Glutamatergic neuron (in vitro differentiated cells): ENCODE results near the gene HMGN2. TPM values are rescaled to one million over a fixed set of nuclear protein-coding genes. Genes with fewer than 3 reads are reported as not detected.
A peak's percentile ranks its signal among the peaks of the same experiment; 100 is the strongest.

Source experiments
- DNase-seq: peaks from one replicate; pipeline ENCODE4 v3.0.0; 2022
- H3K27ac Mint-ChIP-seq: one replicate; pipeline ENCODE4 v1.8.0; 2020; ENCODE audit warnings: mild to moderate bottlenecking, mixed read lengths, inconsistent platforms; ENCODE audit not compliant: unreplicated experiment
- H3K27me3 Mint-ChIP-seq: one replicate; pipeline ENCODE4 v1.8.0; 2020; ENCODE audit warnings: mild to moderate bottlenecking, moderate library complexity, mixed read lengths, inconsistent platforms; ENCODE audit not compliant: unreplicated experiment
- H3K36me3 Mint-ChIP-seq: one replicate; pipeline ENCODE4 v1.8.0; 2020; ENCODE audit warnings: mild to moderate bottlenecking, mixed read lengths, inconsistent platforms; ENCODE audit not compliant: unreplicated experiment
- H3K4me1 Mint-ChIP-seq: one replicate; pipeline ENCODE4 v1.8.0; 2020; ENCODE audit warnings: mild to moderate bottlenecking, low read depth, mixed read lengths, inconsistent platforms; ENCODE audit not compliant: unreplicated experiment
- H3K4me3 Mint-ChIP-seq: one replicate; pipeline ENCODE4 v1.8.0; 2020; ENCODE audit warnings: mild to moderate bottlenecking, mixed read lengths, inconsistent platforms; ENCODE audit not compliant: unreplicated experiment
- H3K9me3 Mint-ChIP-seq: one replicate; pipeline ENCODE4 v1.8.0; 2020; ENCODE audit warnings: mild to moderate bottlenecking, moderate library complexity, mixed read lengths, inconsistent platforms; ENCODE audit not compliant: unreplicated experiment
- long read RNA-seq: library from polyadenylated mRNA; unstranded; transcript quantifications from one replicate; pipeline ENCODE4 v2.0.0, GENCODE V29; 2020; ENCODE audit not compliant: unreplicated experiment
- total RNA-seq: library from RNA; stranded (reverse); fragmentation: NEBNext Ultra II Directional; extraction: Animal tissue kit (Norgen Biotek cat#: 25700); gene quantifications from one replicate; pipeline ENCODE4 v1.2.1, GENCODE V29; 2021; ENCODE audit not compliant: unreplicated experiment
- TF ChIP-seq, protein P1 (sequence below): fragments of 200-600 bp; sonication (generic); IDR thresholded peaks from one replicate; pipeline ENCODE4 v1.5.0; 2021; ENCODE audit not compliant: partially characterized antibody, unreplicated experiment

HMGN2 gene
- 187 TPM for total RNA-seq
- long read RNA-seq, transcript HMGN2-201 (6 exons, 1,191 nt) = major isoform, 221 of 238 reads
- long read RNA-seq, partial matches to known transcripts = 6 of 238 reads
- long read RNA-seq, other reads (novel, unspliced or antisense) = 7 of 238 reads

- Mint-ChIP-seq H3K4me3 (peak within 1 kb of the TSS; percentile 92), H3K4me1 (peaks cover 37% of the 10 kb centered on the region), H3K27ac (peak within 1 kb of the TSS; percentile 91), H3K36me3 (no peaks in the 10 kb centered on the region), H3K27me3 (peaks cover 11% of the 10 kb centered on the region), H3K9me3 (peaks cover 10% of the 10 kb centered on the region)
- TF ChIP-seq, protein P1, sequence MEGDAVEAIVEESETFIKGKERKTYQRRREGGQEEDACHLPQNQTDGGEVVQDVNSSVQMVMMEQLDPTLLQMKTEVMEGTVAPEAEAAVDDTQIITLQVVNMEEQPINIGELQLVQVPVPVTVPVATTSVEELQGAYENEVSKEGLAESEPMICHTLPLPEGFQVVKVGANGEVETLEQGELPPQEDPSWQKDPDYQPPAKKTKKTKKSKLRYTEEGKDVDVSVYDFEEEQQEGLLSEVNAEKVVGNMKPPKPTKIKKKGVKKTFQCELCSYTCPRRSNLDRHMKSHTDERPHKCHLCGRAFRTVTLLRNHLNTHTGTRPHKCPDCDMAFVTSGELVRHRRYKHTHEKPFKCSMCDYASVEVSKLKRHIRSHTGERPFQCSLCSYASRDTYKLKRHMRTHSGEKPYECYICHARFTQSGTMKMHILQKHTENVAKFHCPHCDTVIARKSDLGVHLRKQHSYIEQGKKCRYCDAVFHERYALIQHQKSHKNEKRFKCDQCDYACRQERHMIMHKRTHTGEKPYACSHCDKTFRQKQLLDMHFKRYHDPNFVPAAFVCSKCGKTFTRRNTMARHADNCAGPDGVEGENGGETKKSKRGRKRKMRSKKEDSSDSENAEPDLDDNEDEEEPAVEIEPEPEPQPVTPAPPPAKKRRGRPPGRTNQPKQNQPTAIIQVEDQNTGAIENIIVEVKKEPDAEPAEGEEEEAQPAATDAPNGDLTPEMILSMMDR = no peak
- DNase-seq = peak; percentile 87
These were observed at the start of gene HMGN2 for GRCh38 chr1:26472320-26472900. Gene HMGN2, plus strand, starts transcription at chr1:26472440. Its CDS starts 173 bp downstream, at chr1:26472613.

- TF ChIP-seq, protein P1 = no peak
- Mint-ChIP-seq H3K4me1 (peaks cover 6% of the 10 kb centered on the region), H3K27ac (no peak overlapping the region), H3K9me3 (peaks cover 4% of the 10 kb centered on the region), H3K27me3 (peaks cover 6% of the 10 kb centered on the region), H3K36me3 (no peaks in the 10 kb centered on the region), H3K4me3 (no peak overlapping the region)
- DNase-seq = no peak
These were observed 42.5 kb upstream of the HMGN2 start for GRCh38 chr1:26429721-26430120.

GRCh38 chr1:26431979-26432695 is 40.1 kb upstream of the HMGN2 start, which contains the start of gene DHDDS:
Gene DHDDS, plus strand, starts transcription at chr1:26432321. Its CDS starts 625 bp downstream, at chr1:26432946.
- Mint-ChIP-seq H3K4me3 (peak within 1 kb of the TSS; percentile 100), H3K9me3 (peaks cover 3% of the 10 kb centered on the region), H3K4me1 (peaks cover 6% of the 10 kb centered on the region), H3K27ac (peak within 1 kb of the TSS; percentile 97), H3K36me3 (no peaks in the 10 kb centered on the region), H3K27me3 (peaks cover 6% of the 10 kb centered on the region)
- TF ChIP-seq, protein P1 = no peak
- DNase-seq = peak; percentile 99

- Mint-ChIP-seq H3K27ac (peak overlapping the region; percentile 13), H3K4me3 (peak overlapping the region; percentile 100)
These were observed 39.4 kb upstream of the HMGN2 start for GRCh38 chr1:26432793-26433192.

More at GRCh38 chr1:26432793-26433192, 39.4 kb upstream of the HMGN2 start:
- no peaks in the 10 kb centered on the region for H3K36me3 Mint-ChIP-seq
- peaks cover 3% of the 10 kb centered on the region for H3K9me3 Mint-ChIP-seq
- H3K4me1 Mint-ChIP-seq = peaks cover 6% of the 10 kb centered on the region
- no peak for DNase-seq
- TF ChIP-seq, protein P1 = no peak
- peaks cover 6% of the 10 kb centered on the region for H3K27me3 Mint-ChIP-seq
